GM18526 (cell line): ENCODE measurements around the gene WWC2.

Experiments used
- POLR2A ChIP-seq: IDR thresholded peaks from 3 replicates; pipeline ENCODE4 v1.6.1; 2011; ENCODE audit not compliant: insufficient read length; ENCODE audit errors: extremely low read depth

The WWC2 gene

DNA sequence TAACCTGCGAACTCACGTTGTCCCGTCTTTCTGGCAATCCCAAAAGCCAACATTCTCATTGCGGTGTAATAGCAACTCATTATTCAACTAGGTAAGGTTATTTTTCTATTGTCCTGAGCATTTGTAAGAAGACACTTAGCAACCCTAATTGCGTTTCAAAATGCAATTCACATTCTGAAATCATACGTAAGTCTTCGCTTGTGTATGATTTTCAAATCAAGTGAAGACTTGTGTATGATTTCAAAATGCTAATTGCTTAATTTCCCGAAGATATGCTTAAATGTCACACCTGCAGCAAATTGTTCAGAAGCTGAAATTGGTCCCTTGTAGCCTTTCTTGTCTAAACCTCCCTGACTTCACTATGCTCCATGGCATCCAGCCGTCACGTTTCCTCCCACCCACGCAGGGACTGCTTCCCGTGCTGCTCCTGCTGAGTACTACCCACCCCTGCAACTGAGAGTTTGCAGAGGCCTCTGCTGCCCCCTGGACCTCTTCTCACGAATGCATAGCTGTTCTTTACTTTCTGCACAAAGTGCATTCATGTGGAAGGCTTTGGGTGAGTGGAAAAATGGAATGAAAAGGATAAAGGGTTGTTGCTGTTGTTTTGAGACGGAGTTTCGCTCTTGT, 264.0 kb downstream of the WWC2 start:
- TF ChIP-seq POLR2A, result no peak

DNA sequence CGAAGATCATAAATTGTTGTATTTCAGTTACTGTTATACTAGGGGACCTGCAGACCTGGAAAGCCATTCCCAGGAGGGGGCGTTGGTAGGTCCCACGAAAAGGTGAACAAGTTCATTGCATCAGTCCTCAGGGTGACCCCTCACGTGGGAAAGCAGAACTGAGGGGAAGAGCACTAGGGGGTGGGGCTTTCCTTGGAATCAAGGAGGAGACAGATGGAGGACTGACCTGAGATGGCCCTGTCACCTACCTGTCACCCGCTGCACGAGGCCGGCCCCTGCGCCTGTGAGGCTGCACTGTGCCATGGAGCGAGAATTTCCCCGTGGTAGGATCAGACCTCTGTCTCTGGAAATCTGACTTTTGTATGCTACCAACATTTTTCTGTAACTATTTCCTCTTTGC, 265.0 kb downstream of the WWC2 start:
- TF ChIP-seq POLR2A, result no peak

DNA sequence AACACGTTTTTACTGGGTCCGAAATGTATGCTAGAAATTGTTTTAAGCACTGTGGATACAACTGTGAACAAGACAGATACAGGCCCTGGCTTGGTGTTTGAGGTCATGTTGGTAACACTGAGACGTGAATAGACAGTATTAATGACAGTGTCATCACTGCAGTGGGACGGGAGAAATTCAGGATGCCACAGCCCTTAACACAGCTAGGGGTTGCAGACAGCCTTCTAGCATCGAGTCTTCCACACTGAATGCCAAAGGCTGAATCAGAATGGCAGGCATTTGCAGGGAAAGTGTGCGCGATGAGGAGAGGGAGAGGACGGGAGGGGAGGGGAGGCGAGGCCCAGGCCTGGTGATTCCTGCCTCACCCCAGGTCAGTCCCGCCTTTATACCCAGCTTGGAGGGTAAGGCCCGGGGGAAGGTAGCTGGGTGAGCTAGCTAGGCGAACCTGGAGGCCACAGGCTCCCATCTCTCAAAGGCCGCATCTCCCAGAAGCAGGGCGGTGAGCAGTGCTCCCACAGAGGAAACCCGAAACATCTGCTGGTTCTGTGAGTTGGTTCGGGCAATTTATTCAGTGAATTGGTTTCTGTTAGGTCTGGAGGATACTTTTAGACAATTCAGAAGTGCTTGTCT, 267.3 kb downstream of the WWC2 start:
- TF ChIP-seq POLR2A, result no peak

DNA sequence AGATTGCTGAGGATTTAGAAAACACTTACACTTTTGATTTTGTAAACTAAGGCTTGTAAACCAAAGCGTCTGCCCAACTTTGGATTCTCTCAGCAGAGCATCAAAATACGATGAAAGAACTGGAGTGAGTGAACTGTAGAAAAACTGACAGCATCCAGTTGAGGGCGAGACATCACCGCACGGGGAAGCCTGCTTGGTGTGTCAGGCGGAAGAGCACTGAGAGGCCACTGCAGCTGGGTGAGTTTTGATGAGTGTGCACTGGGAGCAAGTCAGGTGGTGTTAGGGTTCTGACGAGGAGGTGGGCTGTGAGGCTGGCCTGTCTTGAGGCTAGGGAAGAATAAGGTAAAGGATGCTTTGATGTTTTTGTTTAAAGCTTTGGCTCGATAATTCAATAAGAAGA, 270.0 kb downstream of the WWC2 start:
- TF ChIP-seq POLR2A, result no peak
